HEK293T (cell line): ENCODE results near the gene GNAI1.

ENCODE experiments used
- CTCF ChIA-PET: fragments of 350-600 bp; formaldehyde crosslinking; extraction: SDS; loops from one replicate; lab custom pipeline; 2021; ENCODE audit warnings: antibody characterized with exemption, inconsistent platforms; lab: Yijun Ruan, JAX
- POLR2A ChIA-PET: fragments of 350-600 bp; formaldehyde crosslinking; extraction: SDS; loops from one replicate; lab custom pipeline; 2020; ENCODE audit warnings: antibody characterized with exemption, inconsistent platforms; lab: Yijun Ruan, JAX
- DNase-seq: peaks from one replicate; pipeline ENCODE4 v3.0.0; 2012; ENCODE audit warnings: mixed read lengths; ENCODE audit errors: extremely low spot score
- ARNT ChIP-seq: fragments of 450-650 bp; IDR thresholded peaks from 2 replicates; pipeline ENCODE4 v1.6.1; 2017; ENCODE audit warnings: mild to moderate bottlenecking
- BHLHE40 ChIP-seq: fragments of 450-650 bp; IDR thresholded peaks from 2 replicates; pipeline ENCODE4 v1.6.1; 2016; ENCODE audit warnings: mild to moderate bottlenecking, moderate library complexity, borderline replicate concordance
- CTBP1 ChIP-seq: fragments of 450-650 bp; IDR thresholded peaks from 2 replicates; pipeline ENCODE4 v1.6.1; 2016; ENCODE audit warnings: borderline replicate concordance
- ELF4 ChIP-seq: fragments of 450-650 bp; IDR thresholded peaks from 2 replicates; pipeline ENCODE4 v1.6.1; 2017; ENCODE audit warnings: antibody characterized with exemption
- FOXA1 ChIP-seq: fragments of 450-650 bp; IDR thresholded peaks from 2 replicates; pipeline ENCODE4 v1.6.1; 2016; ENCODE audit warnings: mild to moderate bottlenecking
- FOXK2 ChIP-seq: fragments of 450-650 bp; IDR thresholded peaks from 2 replicates; pipeline ENCODE4 v1.6.1; 2016; ENCODE audit warnings: mild to moderate bottlenecking
- FOXM1 ChIP-seq: fragments of 450-650 bp; IDR thresholded peaks from 2 replicates; pipeline ENCODE4 v1.6.1; 2017; ENCODE audit warnings: mild to moderate bottlenecking, borderline replicate concordance
- HDGF ChIP-seq: fragments of 450-650 bp; IDR thresholded peaks from 2 replicates; pipeline ENCODE4 v1.6.1; 2017; ENCODE audit warnings: antibody characterized with exemption, borderline replicate concordance
- L3MBTL2 ChIP-seq: fragments of 450-650 bp; conservative IDR thresholded peaks from 2 replicates; pipeline ENCODE4 v1.6.1; 2016; ENCODE audit warnings: mild to moderate bottlenecking
- LEF1 ChIP-seq: fragments of 450-650 bp; IDR thresholded peaks from 2 replicates; pipeline ENCODE4 v1.6.1; 2017; ENCODE audit warnings: mild to moderate bottlenecking, borderline replicate concordance
- NFRKB ChIP-seq: fragments of 450-650 bp; IDR thresholded peaks from 2 replicates; pipeline ENCODE4 v1.6.1; 2016; ENCODE audit warnings: mild to moderate bottlenecking, moderate library complexity
- SP1 ChIP-seq: fragments of 450-650 bp; IDR thresholded peaks from 2 replicates; pipeline ENCODE4 v1.6.1; 2017
- SUZ12 ChIP-seq: fragments of 450-650 bp; IDR thresholded peaks from 2 replicates; pipeline ENCODE4 v1.6.1; 2016; ENCODE audit warnings: mild to moderate bottlenecking
- TARDBP ChIP-seq: fragments of 450-650 bp; IDR thresholded peaks from 2 replicates; pipeline ENCODE4 v1.6.1; 2016
- ZNF384 ChIP-seq: fragments of 450-650 bp; IDR thresholded peaks from 2 replicates; pipeline ENCODE4 v1.6.1; 2016
- TF ChIP-seq, protein P1 (sequence below): fragments of 450-650 bp; IDR thresholded peaks from 2 replicates; pipeline ENCODE4 v1.6.1; 2016

The GNAI1 gene

DNA sequence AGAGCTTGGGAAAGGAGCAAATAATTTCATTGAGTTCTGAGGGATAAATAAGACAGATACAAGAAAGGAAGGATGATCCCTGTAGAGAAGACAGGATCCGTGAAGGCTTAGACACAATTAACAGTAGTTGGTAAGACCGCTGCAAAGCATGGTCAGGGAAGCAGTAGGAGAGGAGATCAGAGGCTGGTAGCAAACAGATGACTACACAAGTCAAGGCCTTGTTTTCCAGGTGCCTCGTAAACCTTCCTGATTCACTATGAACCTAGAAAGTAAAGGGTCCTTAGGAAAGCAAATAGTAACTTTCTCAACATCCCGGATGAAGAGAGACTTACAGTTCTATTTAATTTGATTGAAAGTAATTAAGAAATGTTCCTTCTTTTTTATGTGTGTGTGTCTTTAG is 118.6 kb downstream of the GNAI1 start:
- no peak for DNase-seq
- TF ChIP-seq FOXK2 (no peak), CTBP1 (no peak), BHLHE40 (no peak), ARNT (no peak), FOXM1 (no peak), TARDBP (no peak), HDGF (no peak), FOXA1 (no peak), L3MBTL2 (no peak), SP1 (no peak), SUZ12 (no peak), ELF4 (no peak), LEF1 (no peak), ZNF384 (no peak), NFRKB (no peak)
- TF ChIP-seq, protein P1, sequence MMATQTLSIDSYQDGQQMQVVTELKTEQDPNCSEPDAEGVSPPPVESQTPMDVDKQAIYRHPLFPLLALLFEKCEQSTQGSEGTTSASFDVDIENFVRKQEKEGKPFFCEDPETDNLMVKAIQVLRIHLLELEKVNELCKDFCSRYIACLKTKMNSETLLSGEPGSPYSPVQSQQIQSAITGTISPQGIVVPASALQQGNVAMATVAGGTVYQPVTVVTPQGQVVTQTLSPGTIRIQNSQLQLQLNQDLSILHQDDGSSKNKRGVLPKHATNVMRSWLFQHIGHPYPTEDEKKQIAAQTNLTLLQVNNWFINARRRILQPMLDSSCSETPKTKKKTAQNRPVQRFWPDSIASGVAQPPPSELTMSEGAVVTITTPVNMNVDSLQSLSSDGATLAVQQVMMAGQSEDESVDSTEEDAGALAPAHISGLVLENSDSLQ: no peak
- ChIA-PET CTCF (no interaction called here), POLR2A (no interaction called here)

DNA sequence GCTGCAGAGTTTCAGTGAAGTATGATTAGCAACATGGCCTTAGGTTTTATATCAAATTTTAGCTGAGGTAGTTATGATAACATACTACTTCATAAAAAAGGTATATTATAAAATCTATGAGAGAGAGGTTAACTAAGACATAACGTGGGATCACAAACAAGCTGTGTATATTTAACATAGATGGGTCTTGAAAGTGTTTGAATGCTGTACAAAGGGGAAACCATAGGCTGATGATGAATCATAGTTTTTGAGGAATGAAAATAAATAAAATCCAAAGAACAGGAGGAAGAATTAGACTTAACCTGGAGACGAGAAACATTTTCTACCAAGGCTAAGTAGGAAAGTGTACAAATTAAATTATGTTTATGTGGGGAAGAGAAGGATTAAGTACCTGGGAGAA is 119.0 kb downstream of the GNAI1 start:
- no peak for TF ChIP-seq FOXM1
- no peak for DNase-seq
- POLR2A ChIA-PET: no interaction called here
- CTCF ChIA-PET: no interaction called here

DNA sequence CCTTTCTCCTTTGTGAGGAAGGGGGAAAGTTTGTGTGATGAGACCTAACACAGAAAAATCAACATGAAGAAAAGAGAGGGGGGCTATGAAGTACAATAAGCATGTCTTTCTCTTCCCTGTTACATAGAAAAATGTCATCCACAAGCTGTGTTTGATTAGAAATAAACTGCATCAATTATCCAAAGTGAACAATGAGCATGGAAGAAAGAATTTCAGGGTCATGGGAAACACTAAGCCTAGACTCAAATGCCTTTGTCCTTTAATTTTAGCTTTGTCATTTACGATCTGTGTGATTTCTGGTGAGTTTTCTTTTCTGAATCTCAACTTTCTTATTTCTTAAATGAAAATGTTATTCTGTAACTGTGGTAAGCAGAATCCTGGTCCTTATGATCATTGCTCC is 121.0 kb downstream of the GNAI1 start:
- ChIA-PET POLR2A (no interaction called here), CTCF (no interaction called here)
- TF ChIP-seq CTBP1 (no peak), ELF4 (no peak), FOXM1 (no peak), FOXA1 (no peak), SUZ12 (no peak), ARNT (no peak)
- DNase-seq: no peak

DNA sequence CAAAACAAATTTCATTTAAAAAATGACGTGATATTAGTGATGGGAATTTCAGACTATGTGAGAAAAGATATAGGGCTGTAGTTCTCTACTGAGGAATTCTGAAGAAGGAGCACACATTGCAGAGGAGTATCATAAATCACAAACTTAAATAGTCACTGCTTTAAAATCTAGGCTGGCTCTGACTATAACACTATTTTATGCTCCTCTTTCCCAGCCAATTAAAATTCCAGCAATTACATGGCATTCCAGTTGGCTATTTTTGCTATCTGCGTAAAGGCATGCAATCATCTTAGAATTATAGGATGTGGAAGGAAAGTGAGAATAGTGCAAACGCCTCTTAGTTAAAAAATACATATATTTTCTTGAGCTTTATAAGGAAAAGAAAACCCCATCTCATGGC is 123.1 kb downstream of the GNAI1 start:
- no peak for DNase-seq
- TF ChIP-seq L3MBTL2: no peak
- TF ChIP-seq, protein P1: no peak
- no peak for TF ChIP-seq FOXA1
- TF ChIP-seq ARNT: no peak
- no peak for TF ChIP-seq SUZ12
- no peak for TF ChIP-seq FOXM1
- no peak for TF ChIP-seq CTBP1
- TF ChIP-seq ELF4: no peak
- no peak for TF ChIP-seq ZNF384
- TF ChIP-seq SP1: no peak
- TF ChIP-seq HDGF: no peak
- no peak for TF ChIP-seq BHLHE40
- TF ChIP-seq FOXK2: no peak
- no peak for TF ChIP-seq TARDBP
- no peak for TF ChIP-seq LEF1
- ChIA-PET POLR2A (no interaction called here), CTCF (no interaction called here)

DNA sequence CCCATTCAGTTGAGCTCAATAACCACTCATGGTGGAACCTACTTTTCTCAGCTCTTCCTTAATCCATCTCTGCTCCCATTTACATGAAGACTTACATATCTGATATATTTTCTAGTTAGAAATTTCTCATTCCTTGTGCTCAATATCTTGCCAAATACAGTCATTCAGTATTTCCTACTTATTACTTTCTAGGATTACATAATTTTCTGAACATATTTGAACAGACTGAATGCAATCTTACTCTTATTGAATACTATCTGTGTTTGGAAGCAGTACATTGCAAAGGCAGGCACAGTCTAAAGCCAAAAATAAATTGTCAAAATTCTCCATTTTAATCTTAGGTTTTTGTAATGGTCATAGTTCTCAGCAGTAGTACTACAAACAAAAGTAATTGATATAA is 126.0 kb downstream of the GNAI1 start:
- no peak for DNase-seq
- POLR2A ChIA-PET: no interaction called here
- TF ChIP-seq SUZ12 (no peak), CTBP1 (no peak), NFRKB (no peak), FOXM1 (no peak), ELF4 (no peak), L3MBTL2 (no peak), SP1 (no peak), BHLHE40 (no peak), HDGF (no peak), FOXA1 (no peak), LEF1 (no peak), FOXK2 (no peak), ARNT (no peak), ZNF384 (no peak)
- TF ChIP-seq, protein P1: no peak
- CTCF ChIA-PET: no interaction called here

DNA sequence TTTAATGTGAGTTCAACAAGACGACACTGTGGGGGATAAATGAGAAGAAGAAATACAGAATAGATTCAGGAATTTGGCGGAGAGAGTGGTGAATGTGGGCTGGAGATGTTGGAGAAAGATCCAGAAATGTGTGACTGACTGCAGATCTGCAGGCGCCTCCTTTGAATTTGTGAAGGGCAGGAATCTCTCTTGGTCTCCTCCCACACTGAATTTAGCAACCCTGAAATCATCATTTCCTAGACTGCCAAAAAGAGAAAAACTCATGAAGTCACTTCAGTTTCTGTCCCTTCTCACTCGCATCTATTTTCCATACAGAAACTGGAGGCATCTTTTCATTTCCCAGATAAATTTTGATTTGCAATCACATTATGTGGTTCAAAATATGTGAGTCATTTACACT is 128.7 kb downstream of the GNAI1 start:
- POLR2A ChIA-PET: no interaction called here
- CTCF ChIA-PET: no interaction called here
- TF ChIP-seq, protein P1: no peak
- no peak for TF ChIP-seq CTBP1
- TF ChIP-seq FOXK2: no peak
- no peak for DNase-seq

DNA sequence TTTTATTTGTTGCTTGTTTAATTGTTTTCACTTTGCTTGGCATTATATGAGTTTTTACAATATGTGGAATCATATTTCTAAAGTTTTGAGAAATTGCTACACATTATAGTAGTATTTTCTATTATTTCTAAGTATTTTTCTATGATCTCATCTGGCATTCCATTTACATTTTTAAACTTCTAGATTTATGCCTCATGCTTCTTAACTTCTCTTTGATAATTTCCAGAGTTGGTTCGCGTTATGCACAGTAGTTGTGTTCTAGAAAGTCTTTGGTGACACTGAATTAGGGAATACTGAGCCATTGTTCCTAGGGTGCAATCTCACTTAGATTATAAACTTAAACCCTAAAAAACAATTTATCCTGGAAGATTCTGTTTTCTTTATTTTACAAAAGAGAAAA is 129.2 kb downstream of the GNAI1 start:
- POLR2A ChIA-PET: no interaction called here
- CTCF ChIA-PET: no interaction called here
- TF ChIP-seq CTBP1: no peak
- no peak for TF ChIP-seq LEF1
- TF ChIP-seq, protein P1: no peak
- no peak for TF ChIP-seq ELF4
- TF ChIP-seq SUZ12: no peak
- no peak for TF ChIP-seq ARNT
- no peak for TF ChIP-seq HDGF
- no peak for TF ChIP-seq SP1
- no peak for TF ChIP-seq FOXA1
- TF ChIP-seq TARDBP: no peak
- no peak for TF ChIP-seq NFRKB
- TF ChIP-seq L3MBTL2: no peak
- no peak for TF ChIP-seq ZNF384
- TF ChIP-seq FOXM1: no peak
- TF ChIP-seq FOXK2: no peak
- TF ChIP-seq BHLHE40: no peak
- DNase-seq: no peak
